K562 (cell line): ENCODE data around the gene HIF1A. TPM values are rescaled to one million over a fixed set of nuclear protein-coding genes. Genes with fewer than 3 reads are reported as not detected.
A peak's percentile ranks its signal among the peaks of the same experiment; 100 is the strongest.

Source experiments
- ATF1 ChIP-seq, 2 experiments: fragments of 450-650 bp in 1 of 2; IDR thresholded peaks; 2 replicates each; pipeline ENCODE4 v1.6.1; 2016; ENCODE audit warnings: missing compliant biosample characterization in 1 of 2, missing genetic modification characterization in 1 of 2
- NCOA4 ChIP-seq: fragments of 450-650 bp; IDR thresholded peaks from 2 replicates; pipeline ENCODE4 v1.6.1; 2018; ENCODE audit warnings: mild to moderate bottlenecking; ENCODE audit not compliant: partially characterized antibody
- ZNF518B ChIP-seq: fragments of 250-450 bp; sonication (Bioruptor Pico); IDR thresholded peaks from 2 replicates; pipeline ENCODE4 v1.5.0; 2021; ENCODE audit warnings: mild to moderate bottlenecking, moderate library complexity
- polyA plus RNA-seq, 8 experiments: library from polyadenylated mRNA; depleted of rRNA in 4 of 8; stranded (reverse) in 5 of 8; unstranded in 3 of 8; fragments of >200 nt; fragmentation: Nextera tagmentation in 2 of 8; fragmentation: Illumina TruSeq in 1 of 8; extraction: Ambion mirVana in 2 of 8; extraction: Trizol in 1 of 8; gene quantifications; 2 replicates each; pipeline versions ENCODE4 v1.2.1 to v1.2.3, GENCODE V29; 2011 to 2014; ENCODE audit warnings: inconsistent platforms in 1 of 8, missing spikeins in 1 of 8
- total RNA-seq, 7 experiments: library from RNA; depleted of rRNA in 6 of 7; stranded (reverse); fragments of >200 nt in 6 of 7; fragmentation: Illumina TruSeq in 2 of 7; extraction: Trizol in 2 of 7; gene quantifications; 2 replicates each; pipeline versions ENCODE4 v1.2.1 to v1.2.3, GENCODE V29; 2011 to 2021; ENCODE audit warnings: low replicate concordance in 1 of 7

HIF1A gene
- total and polyA plus RNA-seq, 9 of the 15 experiments (the other 6 are each of a cell fraction or from before 2014, with no cell fraction given) = 5.9 to 35.3 (median 24.2) TPM

- TF ChIP-seq ATF1 (CRISPR knock-in tag; IDR thresholded peaks at IDR 0.05) (no peak), ATF1 (tag; IDR thresholded peaks at IDR 0.05) (peak; percentile 73), NCOA4 (no peak), ZNF518B (CRISPR knock-in tag) (no peak)
These were observed 66.9 kb downstream of the HIF1A start, which contains the start of gene SNAPC1 (continued) for GRCh38 chr14:61761959-61762786.
